Measurements from ENCODE around the gene PDE3B. TPM values are rescaled to one million over a fixed set of nuclear protein-coding genes. Genes with fewer than 3 reads are reported as not detected.
A peak's percentile ranks its signal among the peaks of the same experiment; 100 is the strongest.

The PDE3B gene
- total RNA-seq, 1 donor from 2014 or later, result 26.9 TPM

GRCh38 chr11:14891143-14892035 lies 247.8 kb downstream of the PDE3B start:
- peak overlapping the region; percentile 94 for H3K27ac Mint-ChIP-seq
- H3K9me3 Mint-ChIP-seq (ENCODE audit: low read depth), result peaks cover 4% of the 10 kb centered on the region
- H3K4me3 Mint-ChIP-seq (ENCODE audit: low read depth), result peak overlapping the region; percentile 89
- TF ChIP-seq CTCF (IDR thresholded peaks at IDR 0.05; ENCODE audit: unreplicated experiment), result no peak
- peaks cover 12% of the 10 kb centered on the region for H3K27me3 Mint-ChIP-seq
- H3K4me1 Mint-ChIP-seq (ENCODE audit: low read depth), result peaks cover 16% of the 10 kb centered on the region
- H3K36me3 Mint-ChIP-seq (ENCODE audit: insufficient read depth), result peaks cover 6% of the 10 kb centered on the region
- DNase-seq (ENCODE audit: low spot score, unreplicated experiment), result peak; percentile 76

- no peak for TF ChIP-seq CTCF (IDR thresholded peaks at IDR 0.05; ENCODE audit: unreplicated experiment)
- Mint-ChIP-seq H3K27ac (peak within 1 kb of the TSS; percentile 94), H3K27me3 (peaks cover 12% of the 10 kb centered on the region), H3K4me1 (ENCODE audit: low read depth) (peaks cover 9% of the 10 kb centered on the region), H3K9me3 (ENCODE audit: low read depth) (peaks cover 4% of the 10 kb centered on the region), H3K36me3 (ENCODE audit: insufficient read depth) (peaks cover 5% of the 10 kb centered on the region), H3K4me3 (ENCODE audit: low read depth) (peak within 1 kb of the TSS; percentile 89)
- peak; percentile 86 for DNase-seq (ENCODE audit: low spot score, unreplicated experiment)
Measured at GRCh38 chr11:14892036-14892556, 248.5 kb downstream of the PDE3B start, which contains the start of gene CYP2R1. Gene CYP2R1 (minus strand): TSS chr11:14892231. CDS start chr11:14892205, 26 bp downstream.

- no peak for TF ChIP-seq CTCF (IDR thresholded peaks at IDR 0.05; ENCODE audit: unreplicated experiment)
- H3K9me3 Mint-ChIP-seq (ENCODE audit: low read depth), result peaks cover 4% of the 10 kb centered on the region
- DNase-seq (ENCODE audit: low spot score, unreplicated experiment), result no peak
- peaks cover 5% of the 10 kb centered on the region for H3K36me3 Mint-ChIP-seq (ENCODE audit: insufficient read depth)
- H3K27ac Mint-ChIP-seq, result no peak overlapping the region
- H3K4me1 Mint-ChIP-seq (ENCODE audit: low read depth), result peaks cover 8% of the 10 kb centered on the region
- H3K27me3 Mint-ChIP-seq, result peaks cover 12% of the 10 kb centered on the region
- peak overlapping the region; percentile 69 for H3K4me3 Mint-ChIP-seq (ENCODE audit: low read depth)
Measured at GRCh38 chr11:14892577-14892976, 249.0 kb downstream of the PDE3B start.

- Mint-ChIP-seq H3K27ac (no peak overlapping the region), H3K4me1 (ENCODE audit: low read depth) (peaks cover 5% of the 10 kb centered on the region), H3K36me3 (ENCODE audit: insufficient read depth) (peaks cover 3% of the 10 kb centered on the region), H3K9me3 (ENCODE audit: low read depth) (no peaks in the 10 kb centered on the region), H3K4me3 (ENCODE audit: low read depth) (no peak overlapping the region), H3K27me3 (peaks cover 9% of the 10 kb centered on the region)
- no peak for TF ChIP-seq CTCF (IDR thresholded peaks at IDR 0.05; ENCODE audit: unreplicated experiment)
- DNase-seq (ENCODE audit: low spot score, unreplicated experiment), result no peak
Measured at GRCh38 chr11:14894657-14895598, 251.3 kb downstream of the PDE3B start.

- no peaks in the 10 kb centered on the region for H3K9me3 Mint-ChIP-seq (ENCODE audit: low read depth)
- H3K4me1 Mint-ChIP-seq (ENCODE audit: low read depth), result peaks cover 2% of the 10 kb centered on the region
- no peak overlapping the region for H3K4me3 Mint-ChIP-seq (ENCODE audit: low read depth)
- no peaks in the 10 kb centered on the region for H3K36me3 Mint-ChIP-seq (ENCODE audit: insufficient read depth)
- no peak for TF ChIP-seq CTCF (IDR thresholded peaks at IDR 0.05; ENCODE audit: unreplicated experiment)
- peaks cover 6% of the 10 kb centered on the region for H3K27me3 Mint-ChIP-seq
- no peak overlapping the region for H3K27ac Mint-ChIP-seq
- no peak for DNase-seq (ENCODE audit: low spot score, unreplicated experiment)
Measured at GRCh38 chr11:14898355-14898754, 254.8 kb downstream of the PDE3B start.

All from progenitor cell of endocrine pancreas (in vitro differentiated cells).